Ectodermal cell (in vitro differentiated cells): ENCODE results near the gene PEDS1.
"Not testable (repeated sequence)": the region's sequence is repeated elsewhere in the genome, so short reads cannot be mapped to it uniquely, and the experiment has no call there.

Source experiments
- H3K27ac ChIP-seq: 2 replicates; pipeline ENCODE4 v1.7.0; 2013; ENCODE audit warnings: mild to moderate bottlenecking, low read depth, low read length; ENCODE audit not compliant: insufficient read depth, poor library complexity, severe bottlenecking
- H3K27me3 ChIP-seq: 2 replicates; pipeline ENCODE4 v1.7.0; 2013; ENCODE audit warnings: mild to moderate bottlenecking, low read length; ENCODE audit not compliant: insufficient read depth, control insufficient read depth, poor library complexity, severe bottlenecking
- H3K36me3 ChIP-seq: one replicate; pipeline ENCODE4 v1.7.0; 2013; ENCODE audit warnings: low read length; ENCODE audit not compliant: control insufficient read depth, insufficient read depth
- H3K4me1 ChIP-seq: one replicate; pipeline ENCODE4 v1.7.0; 2013; ENCODE audit warnings: low read length; ENCODE audit not compliant: control insufficient read depth, insufficient read depth
- H3K4me3 ChIP-seq: 2 replicates; pipeline ENCODE4 v1.7.0; 2013; ENCODE audit warnings: low read depth, low read length, control low read depth; ENCODE audit not compliant: insufficient read depth
- H3K9me3 ChIP-seq: 2 replicates; pipeline ENCODE4 v1.7.0; 2013; ENCODE audit warnings: mild to moderate bottlenecking, low read length, moderate library complexity; ENCODE audit not compliant: control insufficient read depth
- WGBS, 2 experiments: methylation state at CpG; one replicate each; pipeline ENCODE4 v1.1.7; 2013; ENCODE audit warnings: missing lambda C conversion rate in 2 of 2; 5-methylcytosine and 5-hydroxymethylcytosine counted together

PEDS1 gene

GRCh38 chr20:50161494-50161893, 8.0 kb upstream of the PEDS1 start:
- not testable (repeated sequence) for H3K9me3 ChIP-seq, H3K27me3 ChIP-seq, H3K36me3 ChIP-seq, H3K27ac ChIP-seq, H3K4me3 ChIP-seq
- 77 to 78% methylated on average over 7 of the region's 7 CpGs for WGBS, 2 experiments
- H3K4me1 ChIP-seq = peaks cover 10% of the 10 kb centered on the region

GRCh38 chr20:50153153-50153499, 397 bp downstream of the PEDS1 start:
- Histone ChIP-seq H3K4me3 (peak overlapping the region; percentile 87), H3K36me3 (peaks cover 6% of the 10 kb centered on the region), H3K9me3 (no peaks in the 10 kb centered on the region), H3K27ac (no peak overlapping the region), H3K4me1 (peaks cover 6% of the 10 kb centered on the region), H3K27me3 (peaks cover 5% of the 10 kb centered on the region)
- 0 to 1% methylated on average over 18 of the region's 18 CpGs for WGBS, 2 experiments

GRCh38 chr20:50152394-50153152, 950 bp downstream of the PEDS1 start:
- Histone ChIP-seq H3K36me3 (peaks cover 6% of the 10 kb centered on the region), H3K9me3 (no peaks in the 10 kb centered on the region), H3K4me1 (peaks cover 7% of the 10 kb centered on the region), H3K27ac (no peak overlapping the region), H3K4me3 (peak overlapping the region; percentile 87), H3K27me3 (peaks cover 5% of the 10 kb centered on the region)
- 42 to 45% methylated on average over 4 of the region's 4 CpGs for WGBS, 2 experiments

- H3K4me1 ChIP-seq = peaks cover 21% of the 10 kb centered on the region
- no peak overlapping the region for H3K27ac ChIP-seq
- H3K4me3 ChIP-seq = no peak overlapping the region
- peaks cover 6% of the 10 kb centered on the region for H3K36me3 ChIP-seq
- H3K27me3 ChIP-seq = peaks cover 5% of the 10 kb centered on the region
- no peaks in the 10 kb centered on the region for H3K9me3 ChIP-seq
- WGBS, 2 experiments = 84 to 87% methylated on average over 10 of the region's 10 CpGs
These were observed 2.3 kb downstream of the PEDS1 start for GRCh38 chr20:50151034-50151743.

GRCh38 chr20:50149481-50150254, 3.9 kb downstream of the PEDS1 start:
- WGBS, 2 experiments = 93 to 94% methylated on average over 16 of the region's 16 CpGs
- H3K4me3 ChIP-seq = no peak overlapping the region
- H3K27ac ChIP-seq = no peak overlapping the region
- peaks cover 6% of the 10 kb centered on the region for H3K36me3 ChIP-seq
- peaks cover 5% of the 10 kb centered on the region for H3K27me3 ChIP-seq
- H3K4me1 ChIP-seq = peaks cover 22% of the 10 kb centered on the region
- no peaks in the 10 kb centered on the region for H3K9me3 ChIP-seq

- Histone ChIP-seq H3K4me1 (peaks cover 16% of the 10 kb centered on the region), H3K9me3 (no peaks in the 10 kb centered on the region), H3K4me3 (no peak overlapping the region), H3K27ac (peak overlapping the region; percentile 50), H3K27me3 (no peaks in the 10 kb centered on the region), H3K36me3 (peaks cover 13% of the 10 kb centered on the region)
- WGBS, 2 experiments = 66 to 67% methylated on average over 17 of the region's 17 CpGs
These were observed 6.5 kb downstream of the PEDS1 start for GRCh38 chr20:50146732-50147662.

- Histone ChIP-seq H3K4me1 (peaks cover 16% of the 10 kb centered on the region), H3K27ac (no peak overlapping the region), H3K9me3 (no peaks in the 10 kb centered on the region), H3K4me3 (no peak overlapping the region), H3K27me3 (no peaks in the 10 kb centered on the region), H3K36me3 (peaks cover 13% of the 10 kb centered on the region)
- WGBS, 2 experiments = 94 to 95% methylated on average over 6 of the region's 6 CpGs
These were observed 7.3 kb downstream of the PEDS1 start for GRCh38 chr20:50146214-50146613.

GRCh38 chr20:50145566-50145965, 8.0 kb downstream of the PEDS1 start:
- no peaks in the 10 kb centered on the region for H3K27me3 ChIP-seq
- H3K4me1 ChIP-seq = peaks cover 16% of the 10 kb centered on the region
- H3K36me3 ChIP-seq = peaks cover 15% of the 10 kb centered on the region
- H3K27ac ChIP-seq = no peak overlapping the region
- 94 to 97% methylated on average over 6 of the region's 6 CpGs for WGBS, 2 experiments
- H3K4me3 ChIP-seq = no peak overlapping the region
- no peaks in the 10 kb centered on the region for H3K9me3 ChIP-seq

GRCh38 chr20:50144362-50144761, 9.2 kb downstream of the PEDS1 start:
- H3K4me1 ChIP-seq = peaks cover 16% of the 10 kb centered on the region
- H3K9me3 ChIP-seq = no peaks in the 10 kb centered on the region
- 92 to 93% methylated on average over 4 of the region's 4 CpGs for WGBS, 2 experiments
- no peaks in the 10 kb centered on the region for H3K27me3 ChIP-seq
- H3K4me3 ChIP-seq = no peak overlapping the region
- no peak overlapping the region for H3K27ac ChIP-seq
- peaks cover 16% of the 10 kb centered on the region for H3K36me3 ChIP-seq
